WTC11 (cell line): Measurements from ENCODE around the gene PDS5A.

Experiments used
- ETV6 ChIP-seq: sonication (generic); formaldehyde crosslinking; IDR thresholded peaks from 2 replicates; pipeline ENCODE4 v1.8.1; 2022; ENCODE audit warnings: mild to moderate bottlenecking, missing genetic modification reagents
- TEAD4 ChIP-seq: sonication (generic); formaldehyde crosslinking; IDR thresholded peaks from 2 replicates; pipeline ENCODE4 v1.8.0; 2022; ENCODE audit warnings: mild to moderate bottlenecking, missing genetic modification reagents
- TF ChIP-seq, protein P1 (sequence below): fragments of 200-600 bp; IDR thresholded peaks from 2 replicates; pipeline ENCODE4 v1.8.0; 2022; ENCODE audit warnings: antibody characterized with exemption
- TF ChIP-seq, protein P2 (sequence below): sonication (generic); formaldehyde crosslinking; IDR thresholded peaks from 2 replicates; pipeline ENCODE4 v1.8.0; 2022; ENCODE audit warnings: mild to moderate bottlenecking, missing genetic modification reagents

DNA sequence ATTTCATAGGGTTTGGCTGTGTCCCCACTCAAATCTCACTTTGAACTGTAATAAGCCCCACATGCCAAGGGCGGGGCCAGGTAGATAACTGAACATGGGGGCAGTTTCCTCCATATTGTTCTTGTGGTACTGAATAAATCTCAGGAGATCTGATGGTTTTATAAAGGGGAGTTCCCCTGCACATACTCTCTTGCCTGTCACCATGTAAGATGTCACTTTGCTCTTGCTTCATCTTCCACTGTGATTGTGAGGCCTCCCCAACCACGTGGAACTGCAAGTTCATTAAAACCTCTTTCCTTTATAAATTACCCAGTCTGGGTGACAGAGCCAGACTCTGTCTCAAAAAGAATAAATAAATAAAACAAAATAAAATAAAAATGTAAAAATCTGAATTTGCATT lies 95.9 kb downstream of the PDS5A start:
- TF ChIP-seq TEAD4 (CRISPR knock-in tag) (no peak), ETV6 (CRISPR knock-in tag) (no peak)
- TF ChIP-seq, protein P1, sequence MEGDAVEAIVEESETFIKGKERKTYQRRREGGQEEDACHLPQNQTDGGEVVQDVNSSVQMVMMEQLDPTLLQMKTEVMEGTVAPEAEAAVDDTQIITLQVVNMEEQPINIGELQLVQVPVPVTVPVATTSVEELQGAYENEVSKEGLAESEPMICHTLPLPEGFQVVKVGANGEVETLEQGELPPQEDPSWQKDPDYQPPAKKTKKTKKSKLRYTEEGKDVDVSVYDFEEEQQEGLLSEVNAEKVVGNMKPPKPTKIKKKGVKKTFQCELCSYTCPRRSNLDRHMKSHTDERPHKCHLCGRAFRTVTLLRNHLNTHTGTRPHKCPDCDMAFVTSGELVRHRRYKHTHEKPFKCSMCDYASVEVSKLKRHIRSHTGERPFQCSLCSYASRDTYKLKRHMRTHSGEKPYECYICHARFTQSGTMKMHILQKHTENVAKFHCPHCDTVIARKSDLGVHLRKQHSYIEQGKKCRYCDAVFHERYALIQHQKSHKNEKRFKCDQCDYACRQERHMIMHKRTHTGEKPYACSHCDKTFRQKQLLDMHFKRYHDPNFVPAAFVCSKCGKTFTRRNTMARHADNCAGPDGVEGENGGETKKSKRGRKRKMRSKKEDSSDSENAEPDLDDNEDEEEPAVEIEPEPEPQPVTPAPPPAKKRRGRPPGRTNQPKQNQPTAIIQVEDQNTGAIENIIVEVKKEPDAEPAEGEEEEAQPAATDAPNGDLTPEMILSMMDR, result no peak
- TF ChIP-seq, protein P2, sequence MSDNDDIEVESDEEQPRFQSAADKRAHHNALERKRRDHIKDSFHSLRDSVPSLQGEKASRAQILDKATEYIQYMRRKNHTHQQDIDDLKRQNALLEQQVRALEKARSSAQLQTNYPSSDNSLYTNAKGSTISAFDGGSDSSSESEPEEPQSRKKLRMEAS (CRISPR knock-in tag), result no peak
